Measurements from ENCODE around the gene ANXA11.
"Not testable (repeated sequence)": the region's sequence is repeated elsewhere in the genome, so short reads cannot be mapped to it uniquely, and the experiment has no call there.

Gene ANXA11

DNA sequence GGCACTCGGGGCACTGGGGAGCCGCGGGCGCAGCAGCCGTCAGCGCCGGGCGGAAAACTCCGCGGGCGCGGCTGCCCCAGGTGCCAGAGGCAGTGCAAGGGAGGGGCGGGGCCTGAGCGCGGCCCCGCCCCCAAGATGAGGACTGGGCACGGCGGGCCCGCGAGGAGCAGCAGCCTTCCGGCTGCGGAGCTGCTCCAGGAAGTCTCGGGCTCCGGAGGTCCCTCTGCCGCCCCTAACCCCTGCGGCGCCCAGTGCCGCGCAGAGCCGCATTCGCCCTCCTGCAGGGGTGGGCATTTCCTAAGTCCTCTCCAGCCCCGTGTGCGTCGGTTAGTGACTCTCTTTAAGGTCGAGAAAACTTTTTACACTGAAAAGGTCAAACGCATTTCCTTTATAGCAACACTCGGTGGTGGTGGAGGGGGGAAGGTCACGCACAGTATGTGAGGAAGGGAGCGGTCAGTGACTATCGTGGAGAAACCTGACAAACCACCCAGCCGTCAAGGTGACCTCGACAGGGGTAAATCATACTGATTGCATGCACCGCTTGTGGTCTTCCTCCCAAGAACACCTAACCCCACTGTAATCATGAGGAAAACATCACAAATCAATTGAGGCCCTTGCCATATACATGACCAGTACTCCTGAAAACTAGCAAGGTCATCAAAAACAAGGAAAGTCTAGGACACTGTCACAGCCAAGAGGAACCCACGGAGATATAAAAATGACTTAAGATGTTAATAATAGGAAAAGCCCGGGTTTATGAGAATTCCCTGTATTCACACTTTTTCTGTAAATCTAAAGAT lies at the start of gene ANXA11:
TSS of gene ANXA11 (minus strand) at position 61 of the 800 bp plus-strand sequence. CDS start 32,676 bp downstream, outside the sequence.
- peak within 1 kb of the TSS; percentile 79 for H3K4me3 ChIP-seq (ENCODE audit: low read depth, low read length)
- TF ChIP-seq, protein P1, sequence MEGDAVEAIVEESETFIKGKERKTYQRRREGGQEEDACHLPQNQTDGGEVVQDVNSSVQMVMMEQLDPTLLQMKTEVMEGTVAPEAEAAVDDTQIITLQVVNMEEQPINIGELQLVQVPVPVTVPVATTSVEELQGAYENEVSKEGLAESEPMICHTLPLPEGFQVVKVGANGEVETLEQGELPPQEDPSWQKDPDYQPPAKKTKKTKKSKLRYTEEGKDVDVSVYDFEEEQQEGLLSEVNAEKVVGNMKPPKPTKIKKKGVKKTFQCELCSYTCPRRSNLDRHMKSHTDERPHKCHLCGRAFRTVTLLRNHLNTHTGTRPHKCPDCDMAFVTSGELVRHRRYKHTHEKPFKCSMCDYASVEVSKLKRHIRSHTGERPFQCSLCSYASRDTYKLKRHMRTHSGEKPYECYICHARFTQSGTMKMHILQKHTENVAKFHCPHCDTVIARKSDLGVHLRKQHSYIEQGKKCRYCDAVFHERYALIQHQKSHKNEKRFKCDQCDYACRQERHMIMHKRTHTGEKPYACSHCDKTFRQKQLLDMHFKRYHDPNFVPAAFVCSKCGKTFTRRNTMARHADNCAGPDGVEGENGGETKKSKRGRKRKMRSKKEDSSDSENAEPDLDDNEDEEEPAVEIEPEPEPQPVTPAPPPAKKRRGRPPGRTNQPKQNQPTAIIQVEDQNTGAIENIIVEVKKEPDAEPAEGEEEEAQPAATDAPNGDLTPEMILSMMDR (IDR thresholded peaks at IDR 0.05; ENCODE audit: low read depth, low read length) = no peak
- TF ChIP-seq MYC (IDR thresholded peaks at IDR 0.05; ENCODE audit: low read depth, low read length) (peak; percentile 53), POLR2A (IDR thresholded peaks at IDR 0.05; ENCODE audit: extremely low read depth, insufficient read length) (peak; percentile 92)
- TF ChIP-seq, protein P2, sequence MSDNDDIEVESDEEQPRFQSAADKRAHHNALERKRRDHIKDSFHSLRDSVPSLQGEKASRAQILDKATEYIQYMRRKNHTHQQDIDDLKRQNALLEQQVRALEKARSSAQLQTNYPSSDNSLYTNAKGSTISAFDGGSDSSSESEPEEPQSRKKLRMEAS (IDR thresholded peaks at IDR 0.05; ENCODE audit: low read depth, low read length) = peak; percentile 39; the same call in 1 of the 2 replicates
- peak; percentile 91 for DNase-seq (ENCODE audit: low read depth)

DNA sequence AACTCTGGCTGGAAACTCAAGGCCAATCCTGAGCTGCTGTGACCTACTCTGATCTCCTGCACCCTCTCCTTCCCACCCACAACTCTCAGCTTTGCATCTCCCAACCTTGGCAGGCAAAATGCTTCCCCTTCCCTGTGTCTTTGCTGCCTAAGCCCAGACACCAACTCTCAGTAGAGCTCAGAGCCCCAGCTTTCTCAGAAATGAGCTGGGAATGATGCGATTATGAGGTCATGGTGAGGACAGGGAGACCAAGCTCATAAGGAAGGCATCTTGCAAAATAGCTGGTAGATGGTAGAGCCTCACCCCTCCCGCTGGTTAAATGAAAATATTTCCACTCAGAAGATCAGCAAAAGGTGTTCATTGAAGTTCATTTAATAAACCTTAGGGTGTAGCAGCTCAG lies 49.4 kb upstream of the ANXA11 start:
- DNase-seq (ENCODE audit: low read depth); H3K4me3 ChIP-seq (ENCODE audit: low read depth, low read length): not testable (repeated sequence)

DNA sequence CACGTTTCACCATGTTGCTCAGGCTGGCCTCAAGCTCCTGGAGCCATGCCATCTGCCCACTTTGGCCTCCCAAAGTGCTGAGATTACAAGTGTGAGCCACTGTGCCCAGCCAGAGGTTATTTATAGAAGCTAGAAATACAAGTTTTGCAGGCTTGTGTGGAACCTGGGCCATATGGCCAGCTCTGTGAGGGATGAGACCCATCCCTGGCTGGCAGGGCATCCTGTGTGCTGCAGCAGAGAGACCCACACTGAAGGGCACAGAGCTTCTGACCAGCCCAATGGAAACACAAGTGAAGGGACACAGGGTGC lies 48.6 kb upstream of the ANXA11 start:
- DNase-seq (ENCODE audit: low read depth); H3K4me3 ChIP-seq (ENCODE audit: low read depth, low read length): not testable (repeated sequence)

DNA sequence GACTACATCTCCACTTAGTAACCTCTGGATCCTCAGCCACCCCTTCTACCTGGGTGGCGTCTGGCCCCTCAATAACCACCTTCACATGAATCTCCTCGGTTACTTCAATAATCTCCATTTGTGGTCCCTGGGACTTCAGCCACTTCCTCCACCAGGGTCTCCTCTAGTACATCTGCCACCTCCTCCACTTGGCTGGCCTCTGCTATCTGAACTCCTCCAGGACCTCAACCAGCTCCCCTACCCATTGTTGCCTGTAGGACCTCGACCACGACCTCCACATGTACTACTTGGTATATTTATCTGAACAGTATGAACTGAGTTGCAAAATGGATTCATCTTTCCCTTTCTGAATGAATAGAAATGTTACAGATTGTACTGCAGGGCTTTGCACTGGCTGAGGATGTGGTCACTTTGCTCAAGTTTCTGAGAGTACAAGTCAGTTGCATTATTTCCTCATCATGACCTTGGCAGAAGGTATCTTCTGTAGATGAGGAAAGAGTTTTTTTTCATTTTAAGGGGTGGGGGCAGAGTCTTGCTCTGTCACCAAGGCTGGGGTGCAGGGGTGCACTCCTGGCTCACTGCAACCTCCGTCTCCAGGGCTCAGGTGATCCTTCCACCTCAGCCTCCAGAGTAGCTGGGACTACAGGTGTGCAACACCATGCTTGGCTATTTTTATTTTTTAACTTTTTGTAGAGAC lies 48.1 kb upstream of the ANXA11 start:
- no peak overlapping the region for H3K4me3 ChIP-seq (ENCODE audit: low read depth, low read length)
- 0 out of 2 replicates have a peak, but pooled peaks have one; percentile 34 for TF ChIP-seq MYC (IDR thresholded peaks at IDR 0.05; ENCODE audit: low read depth, low read length)
- TF ChIP-seq, protein P1 (IDR thresholded peaks at IDR 0.05; ENCODE audit: low read depth, low read length) = no peak
- no peak for TF ChIP-seq POLR2A (IDR thresholded peaks at IDR 0.05; ENCODE audit: extremely low read depth, insufficient read length)
- TF ChIP-seq, protein P2 (IDR thresholded peaks at IDR 0.05; ENCODE audit: low read depth, low read length) = peak; percentile 24; the same call in 1 of the 2 replicates
- peak; percentile 72 for DNase-seq (ENCODE audit: low read depth)

DNA sequence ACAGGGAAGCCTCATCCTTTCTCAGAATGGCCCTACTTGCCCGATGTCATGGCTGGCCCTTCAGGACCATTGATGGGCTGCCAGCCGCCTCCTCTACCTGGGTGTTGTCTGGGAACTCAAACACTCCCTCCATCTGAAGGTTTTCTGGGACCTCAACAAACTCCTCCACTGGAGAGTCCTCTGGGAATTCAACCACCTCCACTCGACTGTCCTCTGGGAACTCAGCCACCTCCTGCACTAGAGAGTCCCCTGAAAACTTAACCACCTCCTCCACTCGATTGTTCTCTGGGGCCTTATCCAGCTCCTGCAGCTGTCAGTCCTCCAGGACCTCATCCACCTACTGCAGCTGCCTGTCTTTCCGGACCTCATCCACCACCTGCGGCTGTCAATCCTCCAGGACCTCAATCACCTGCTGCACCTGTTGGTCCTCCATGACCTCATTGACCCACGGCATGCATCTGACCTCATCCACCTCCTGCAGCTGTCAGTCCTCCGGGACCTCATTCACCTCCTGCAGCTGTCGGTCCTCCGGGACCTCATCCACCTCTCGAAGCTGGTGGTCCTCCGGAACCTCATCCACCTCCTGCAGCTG lies 47.1 kb upstream of the ANXA11 start:
- H3K4me3 ChIP-seq (ENCODE audit: low read depth, low read length) = no peak overlapping the region
- TF ChIP-seq MYC (IDR thresholded peaks at IDR 0.05; ENCODE audit: low read depth, low read length) (no peak), POLR2A (IDR thresholded peaks at IDR 0.05; ENCODE audit: extremely low read depth, insufficient read length) (no peak)
- TF ChIP-seq, protein P2 (IDR thresholded peaks at IDR 0.05; ENCODE audit: low read depth, low read length) = no peak
- TF ChIP-seq, protein P1 (IDR thresholded peaks at IDR 0.05; ENCODE audit: low read depth, low read length) = no peak

DNA sequence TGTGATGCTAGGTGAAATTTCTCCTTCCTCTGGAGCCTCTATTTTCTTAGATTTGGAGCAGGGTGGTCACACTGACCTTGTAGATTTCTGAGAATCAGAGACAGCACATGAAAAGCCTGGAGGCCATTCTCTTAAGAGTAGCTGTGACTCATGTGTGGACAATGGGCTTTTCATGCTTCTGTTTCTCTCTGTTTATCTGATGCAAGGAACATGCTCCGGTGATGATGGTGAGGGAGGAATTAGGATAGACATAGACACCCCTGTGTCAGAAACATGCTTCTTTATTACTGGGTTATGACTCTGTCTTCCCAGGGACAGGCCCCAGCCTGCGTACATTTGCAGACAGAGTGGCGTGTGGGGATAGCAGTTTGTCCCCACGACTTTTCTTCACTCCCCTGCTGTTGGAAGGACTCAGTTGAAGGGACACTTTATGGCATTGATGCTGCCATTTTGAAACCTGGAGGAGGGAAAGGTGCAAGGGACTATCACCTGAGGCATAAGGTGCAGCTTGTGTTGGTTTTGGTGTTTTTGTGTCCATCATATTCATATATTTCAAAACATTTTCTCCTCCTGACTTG lies 46.5 kb upstream of the ANXA11 start:
- not testable (repeated sequence) for H3K4me3 ChIP-seq (ENCODE audit: low read depth, low read length); DNase-seq (ENCODE audit: low read depth)

More for the DNA sequence above, 47.1 kb upstream of the ANXA11 start:
- DNase-seq (ENCODE audit: low read depth) = no peak

DNA sequence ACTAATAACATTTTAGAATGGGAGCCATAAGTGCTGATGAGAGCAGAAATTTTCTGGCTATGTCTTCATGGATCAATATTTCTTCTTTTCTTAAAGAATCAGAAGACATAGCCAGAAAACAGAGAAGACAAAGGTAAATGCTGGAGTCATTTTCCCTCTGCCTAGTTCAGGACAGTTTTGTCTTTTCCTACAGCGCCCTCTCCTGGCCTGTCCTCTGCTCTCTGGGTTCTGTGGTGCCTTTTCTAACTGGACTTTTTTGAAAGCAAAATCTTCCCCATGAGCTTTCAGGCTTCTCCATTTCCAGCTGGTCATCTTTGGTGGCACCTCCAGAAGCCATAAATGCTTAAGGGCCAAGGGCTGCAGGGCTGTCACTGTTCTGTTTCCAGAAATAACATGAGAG lies 45.1 kb upstream of the ANXA11 start:
- DNase-seq (ENCODE audit: low read depth); H3K4me3 ChIP-seq (ENCODE audit: low read depth, low read length): not testable (repeated sequence)

DNA sequence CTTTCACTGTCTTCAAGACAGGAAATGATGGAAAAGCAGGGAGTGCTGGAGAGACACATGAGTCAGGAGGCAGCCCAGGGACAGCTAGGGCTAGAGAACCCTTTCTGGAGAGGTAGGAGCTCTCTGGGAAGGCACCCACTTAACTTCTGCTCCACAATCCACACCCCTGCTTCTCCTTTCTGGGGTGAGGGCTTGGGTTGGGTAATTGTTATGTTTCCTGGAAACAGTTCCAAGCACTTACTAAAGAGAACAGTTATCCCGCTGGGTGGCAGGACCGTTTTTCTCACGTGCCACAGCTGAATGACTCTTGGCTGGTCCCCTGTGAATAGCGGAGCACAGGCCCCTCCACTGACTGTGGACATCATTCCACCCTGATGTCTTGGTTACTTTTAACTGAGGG lies 44.6 kb upstream of the ANXA11 start:
- DNase-seq (ENCODE audit: low read depth); H3K4me3 ChIP-seq (ENCODE audit: low read depth, low read length): not testable (repeated sequence)

DNA sequence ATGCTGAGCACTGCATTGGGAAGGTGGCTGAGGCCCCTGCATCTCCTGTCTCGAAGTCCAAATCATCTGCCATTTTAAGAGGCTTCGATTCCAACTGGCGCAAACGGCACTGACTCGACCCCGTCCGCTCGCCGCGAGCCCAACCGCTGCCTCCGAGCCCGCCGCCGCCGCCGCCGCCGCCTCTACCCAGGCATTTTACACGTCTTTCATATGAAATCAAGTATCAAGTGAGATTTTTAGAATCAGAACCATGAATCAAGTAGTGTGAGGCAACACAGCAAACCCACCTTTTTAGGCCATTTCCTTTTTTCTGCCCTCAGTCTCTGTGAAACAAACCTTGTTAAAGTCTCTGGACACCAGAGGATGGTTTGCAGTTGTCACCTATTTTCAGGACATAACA lies 42.3 kb upstream of the ANXA11 start:
- not testable (repeated sequence) for H3K4me3 ChIP-seq (ENCODE audit: low read depth, low read length); DNase-seq (ENCODE audit: low read depth)

DNA sequence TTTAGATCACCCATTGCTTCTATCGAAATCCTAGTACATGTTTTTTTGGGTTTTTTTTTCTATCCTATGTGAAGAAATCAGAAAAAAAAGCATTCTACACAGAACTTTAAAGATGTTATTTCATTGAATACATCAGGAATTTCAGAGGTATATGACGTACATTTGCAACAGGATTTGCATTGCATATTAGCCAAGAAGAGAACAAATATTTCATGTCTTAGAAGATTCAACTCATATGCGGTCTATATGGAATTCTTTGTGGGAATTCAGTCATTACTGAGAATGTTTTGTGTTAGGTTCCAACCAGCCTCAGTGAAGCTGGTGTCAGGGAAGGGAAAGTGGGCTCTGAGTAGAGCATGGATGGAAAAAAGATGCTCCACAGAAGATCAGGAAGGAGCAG lies 39.0 kb upstream of the ANXA11 start:
- not testable (repeated sequence) for H3K4me3 ChIP-seq (ENCODE audit: low read depth, low read length); DNase-seq (ENCODE audit: low read depth)

DNA sequence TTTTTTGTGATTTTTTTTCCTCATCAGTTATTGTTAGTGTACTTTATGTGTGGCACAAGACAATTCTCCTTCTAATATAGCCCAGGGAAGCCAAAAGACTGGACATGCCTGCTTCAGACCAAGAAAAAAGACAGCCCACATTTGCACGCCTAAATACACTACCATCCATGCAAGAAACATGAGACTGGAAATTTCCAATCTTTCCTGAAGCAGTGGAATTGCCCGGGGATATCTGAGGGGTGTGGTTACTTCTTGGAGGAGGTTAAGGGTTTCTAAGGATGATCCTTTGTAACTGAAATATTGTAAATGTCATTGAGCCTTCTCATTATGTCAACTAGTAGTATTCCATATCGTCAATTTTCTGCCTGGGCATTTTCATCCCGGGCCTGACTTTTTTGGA lies 37.0 kb upstream of the ANXA11 start:
- H3K4me3 ChIP-seq (ENCODE audit: low read depth, low read length); DNase-seq (ENCODE audit: low read depth): not testable (repeated sequence)

DNA sequence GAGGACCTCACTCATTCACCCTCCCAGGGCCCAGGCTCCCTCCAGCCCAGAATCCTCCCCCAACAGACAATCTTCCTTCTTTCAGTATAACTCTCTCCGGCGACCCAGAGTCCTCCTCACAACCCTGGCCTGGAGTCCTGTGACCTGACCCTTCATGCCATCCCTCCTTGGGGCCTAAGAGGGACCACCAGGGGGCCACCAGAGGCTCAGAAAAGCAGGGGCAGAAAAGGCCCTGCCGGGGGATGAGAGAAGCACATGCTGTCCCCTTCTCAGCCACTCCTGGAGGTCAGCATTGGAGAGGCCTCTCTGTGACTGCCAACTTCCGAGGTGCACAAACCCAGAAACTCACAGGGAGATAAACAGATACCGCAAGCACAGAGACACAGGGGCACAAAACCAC lies 31.1 kb upstream of the ANXA11 start:
- not testable (repeated sequence) for H3K4me3 ChIP-seq (ENCODE audit: low read depth, low read length); DNase-seq (ENCODE audit: low read depth)
